ENCODE results near the gene NR0B2. TPM values are rescaled to one million over a fixed set of nuclear protein-coding genes. Genes with fewer than 3 reads are reported as not detected.

NR0B2 gene
- total and polyA plus RNA-seq, 2 experiments from 2014 or later: not detected

DNA sequence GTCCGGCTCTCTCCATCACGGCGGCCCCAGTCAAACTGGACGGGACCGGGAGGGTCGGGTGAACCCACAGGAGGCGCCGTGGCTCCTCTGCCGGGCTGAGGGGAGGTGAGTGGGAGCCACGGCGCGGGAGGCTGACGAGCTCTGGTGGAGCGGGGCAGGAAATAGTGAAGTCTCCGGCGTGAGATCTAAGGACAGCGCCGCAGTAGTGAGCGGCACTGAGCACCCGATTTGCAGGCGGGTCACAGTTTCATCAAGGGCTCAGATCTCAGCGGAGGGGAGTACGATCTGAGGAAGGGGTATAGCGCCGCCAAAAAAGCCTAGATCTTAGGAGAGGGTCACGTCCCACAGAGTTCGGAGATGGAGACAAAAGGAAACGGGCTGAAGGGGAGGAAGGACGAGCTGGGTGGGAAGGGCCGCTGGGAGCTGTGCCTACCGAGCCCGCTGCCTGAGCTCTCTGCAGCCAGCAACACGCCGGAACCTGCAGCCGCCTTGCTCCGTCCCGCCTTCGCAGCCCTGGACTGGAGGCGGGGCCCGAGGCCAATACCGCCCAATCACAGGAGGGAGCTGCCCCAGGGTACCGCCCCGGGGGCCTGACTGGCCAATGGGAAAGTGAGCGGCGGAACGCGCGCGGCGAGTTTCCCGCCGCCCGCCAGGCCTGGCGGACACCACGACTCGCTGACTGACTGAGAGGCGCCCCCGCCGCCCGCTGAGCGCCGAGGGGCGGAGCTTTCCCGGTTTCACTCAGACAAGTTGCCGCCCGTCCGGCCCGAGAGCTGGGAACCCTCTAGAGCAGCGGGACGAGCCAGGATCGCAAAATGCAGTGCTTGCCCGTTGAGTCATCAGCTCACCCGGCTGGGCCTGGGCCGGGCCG lies 48.9 kb downstream of the NR0B2 start:
- Histone ChIP-seq H3K27ac (peak overlapping the region; percentile 98), H3K79me2 (ENCODE audit: insufficient read depth) (no peaks in the 10 kb centered on the region), H3K27me3 (replicated peaks; ENCODE audit: insufficient read depth) (no peaks in the 10 kb centered on the region), H3K9me3 (ENCODE audit: low read depth) (no peaks in the 10 kb centered on the region), H3K9ac (peak overlapping the region; percentile 91), H2AFZ (peak overlapping the region; percentile 99), H3K9me2 (ENCODE audit: insufficient read depth) (no peaks in the 10 kb centered on the region), H4K20me1 (ENCODE audit: insufficient read depth) (no peaks in the 10 kb centered on the region), H3K4me2 (ENCODE audit: unreplicated experiment) (peak overlapping the region; percentile 94), H3K4me1 (ENCODE audit: insufficient read depth) (no peaks in the 10 kb centered on the region), H3K36me3 (ENCODE audit: low read depth) (no peaks in the 10 kb centered on the region), H3K4me3 (peak overlapping the region; percentile 80), H3F3A (ENCODE audit: insufficient read depth) (0 out of 2 replicates have a peak, but pooled peaks cover 10% of the 10 kb centered on the region)
- peak; percentile 99 for DNase-seq
- TF ChIP-seq EZH2phosphoT487 (IDR thresholded peaks at IDR 0.05; ENCODE audit: insufficient read depth, low read depth): no peak
- TF ChIP-seq EZH2 (IDR thresholded peaks at IDR 0.05; ENCODE audit: insufficient read depth, poor library complexity, severe bottlenecking): no peak
- in situ Hi-C loops (cut with MboI): no loop called here
- 1% methylated on average over 44 to 72 of the region's 75 CpGs for WGBS, 2 experiments (ENCODE audit: low coverage in 1 of 2, low lambda C conversion rate in 2 of 2, missing lambda C conversion rate in 2 of 2)

DNA sequence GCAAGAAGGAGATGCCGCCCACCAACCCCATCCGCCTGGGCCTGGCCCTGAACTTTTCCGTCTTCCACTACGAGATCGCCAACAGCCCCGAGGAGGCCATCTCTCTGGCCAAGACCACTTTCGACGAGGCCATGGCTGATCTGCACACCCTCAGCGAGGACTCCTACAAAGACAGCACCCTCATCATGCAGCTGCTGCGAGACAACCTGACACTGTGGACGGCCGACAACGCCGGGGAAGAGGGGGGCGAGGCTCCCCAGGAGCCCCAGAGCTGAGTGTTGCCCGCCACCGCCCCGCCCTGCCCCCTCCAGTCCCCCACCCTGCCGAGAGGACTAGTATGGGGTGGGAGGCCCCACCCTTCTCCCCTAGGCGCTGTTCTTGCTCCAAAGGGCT lies 50.1 kb downstream of the NR0B2 start:
- WGBS, 2 experiments (ENCODE audit: low coverage in 1 of 2, low lambda C conversion rate in 2 of 2, missing lambda C conversion rate in 2 of 2): 63 to 64% methylated on average over 17 to 20 of the region's 20 CpGs
- no peak for DNase-seq
- Histone ChIP-seq H3K4me3 (no peak overlapping the region), H3F3A (ENCODE audit: insufficient read depth) (0 out of 2 replicates have a peak, but pooled peaks cover 10% of the 10 kb centered on the region), H4K20me1 (ENCODE audit: insufficient read depth) (no peaks in the 10 kb centered on the region), H3K9ac (no peak overlapping the region), H3K9me3 (ENCODE audit: low read depth) (no peaks in the 10 kb centered on the region), H2AFZ (peak overlapping the region; percentile 88; the same call in 1 of the 2 replicates), H3K79me2 (ENCODE audit: insufficient read depth) (no peaks in the 10 kb centered on the region), H3K4me2 (ENCODE audit: unreplicated experiment) (peak overlapping the region; percentile 94), H3K36me3 (ENCODE audit: low read depth) (no peaks in the 10 kb centered on the region), H3K27ac (no peak overlapping the region), H3K4me1 (ENCODE audit: insufficient read depth) (no peaks in the 10 kb centered on the region), H3K9me2 (ENCODE audit: insufficient read depth) (no peaks in the 10 kb centered on the region), H3K27me3 (replicated peaks; ENCODE audit: insufficient read depth) (no peaks in the 10 kb centered on the region)
- in situ Hi-C loops (cut with MboI): no loop called here
- TF ChIP-seq EZH2phosphoT487 (IDR thresholded peaks at IDR 0.05; ENCODE audit: insufficient read depth, low read depth) (no peak), EZH2 (IDR thresholded peaks at IDR 0.05; ENCODE audit: insufficient read depth, poor library complexity, severe bottlenecking) (no peak)

DNA sequence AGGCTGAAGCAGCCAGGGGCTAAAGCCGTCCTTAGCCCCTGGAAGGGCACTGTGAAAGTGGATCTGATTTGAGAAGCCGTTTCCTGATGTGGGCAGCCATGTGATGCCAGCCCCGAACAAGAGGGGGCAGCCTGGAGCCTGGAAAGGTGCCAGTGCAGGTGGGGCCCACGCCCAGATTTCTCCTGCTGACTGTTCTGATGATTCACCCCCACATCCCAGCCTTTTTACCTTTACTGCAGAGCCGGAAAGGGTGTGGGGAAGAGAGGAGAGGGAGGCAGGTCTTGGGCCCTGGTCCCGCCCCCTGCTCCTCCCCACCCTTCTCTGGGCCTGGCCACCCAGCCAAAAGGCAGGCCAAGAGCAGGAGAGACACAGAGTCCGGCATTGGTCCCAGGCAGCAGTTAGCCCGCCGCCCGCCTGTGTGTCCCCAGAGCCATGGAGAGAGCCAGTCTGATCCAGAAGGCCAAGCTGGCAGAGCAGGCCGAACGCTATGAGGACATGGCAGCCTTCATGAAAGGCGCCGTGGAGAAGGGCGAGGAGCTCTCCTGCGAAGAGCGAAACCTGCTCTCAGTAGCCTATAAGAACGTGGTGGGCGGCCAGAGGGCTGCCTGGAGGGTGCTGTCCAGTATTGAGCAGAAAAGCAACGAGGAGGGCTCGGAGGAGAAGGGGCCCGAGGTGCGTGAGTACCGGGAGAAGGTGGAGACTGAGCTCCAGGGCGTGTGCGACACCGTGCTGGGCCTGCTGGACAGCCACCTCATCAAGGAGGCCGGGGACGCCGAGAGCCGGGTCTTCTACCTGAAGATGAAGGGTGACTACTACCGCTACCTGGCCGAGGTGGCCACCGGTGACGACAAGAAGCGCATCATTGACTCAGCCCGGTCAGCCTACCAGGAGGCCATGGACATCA lies 50.7 kb downstream of the NR0B2 start, which contains the start of gene SFN:
SFN (plus strand) TSS at position 369 of the 904 bp plus-strand sequence; CDS start at position 433, 64 bp downstream.
- H3K27ac ChIP-seq: no peak within 1 kb of the TSS
- 88 to 92% methylated on average over 36 to 37 of the region's 37 CpGs for WGBS, 2 experiments (ENCODE audit: low coverage in 1 of 2, low lambda C conversion rate in 2 of 2, missing lambda C conversion rate in 2 of 2)

DNA sequence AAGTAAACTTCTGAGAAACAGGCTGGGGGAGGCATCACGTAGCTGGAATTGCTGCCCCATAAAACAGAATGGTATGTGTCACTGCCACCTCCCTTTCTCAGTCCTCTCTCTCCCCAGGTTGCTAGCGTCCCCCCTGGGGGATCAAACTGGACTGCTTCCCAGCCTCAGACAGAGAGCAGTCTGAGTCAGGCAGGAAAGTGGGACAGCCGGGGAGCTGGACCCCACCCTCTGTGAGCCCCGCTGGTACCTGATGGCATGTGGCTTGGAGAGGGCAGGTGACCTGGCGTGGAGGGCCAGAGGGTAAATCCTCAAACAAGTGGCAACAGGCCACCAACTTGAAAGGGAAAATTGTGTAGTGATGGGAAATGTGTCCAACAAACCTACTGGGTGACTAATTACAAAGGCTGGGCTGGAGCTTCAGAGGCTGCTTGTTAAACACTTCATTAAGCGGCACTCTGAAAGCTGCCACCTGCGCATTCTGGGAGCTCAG lies 51.8 kb downstream of the NR0B2 start:
- H3F3A ChIP-seq (ENCODE audit: insufficient read depth): peaks cover 15% of the 10 kb centered on the region; the same call in 1 of the 2 replicates
- H3K9me2 ChIP-seq (ENCODE audit: insufficient read depth): no peaks in the 10 kb centered on the region
- H3K4me2 ChIP-seq (ENCODE audit: unreplicated experiment): no peak overlapping the region
- no peaks in the 10 kb centered on the region for H4K20me1 ChIP-seq (ENCODE audit: insufficient read depth)
- no peak overlapping the region for H3K9ac ChIP-seq
- in situ Hi-C loops (cut with MboI): no loop called here
- H3K79me2 ChIP-seq (ENCODE audit: insufficient read depth): no peaks in the 10 kb centered on the region
- peak; percentile 23 for DNase-seq
- no peak overlapping the region for H3K4me3 ChIP-seq
- H3K4me1 ChIP-seq (ENCODE audit: insufficient read depth): no peaks in the 10 kb centered on the region
- H3K27ac ChIP-seq: no peak overlapping the region
- no peak overlapping the region for H2AFZ ChIP-seq
- TF ChIP-seq EZH2phosphoT487 (IDR thresholded peaks at IDR 0.05; ENCODE audit: insufficient read depth, low read depth) (no peak), EZH2 (IDR thresholded peaks at IDR 0.05; ENCODE audit: insufficient read depth, poor library complexity, severe bottlenecking) (no peak)
- no peaks in the 10 kb centered on the region for H3K36me3 ChIP-seq (ENCODE audit: low read depth)
- H3K27me3 ChIP-seq (replicated peaks; ENCODE audit: insufficient read depth): no peaks in the 10 kb centered on the region
- H3K9me3 ChIP-seq (ENCODE audit: low read depth): no peaks in the 10 kb centered on the region
- WGBS, 2 experiments (ENCODE audit: low coverage in 1 of 2, low lambda C conversion rate in 2 of 2, missing lambda C conversion rate in 2 of 2): 75 to 76% methylated on average over 7 of the region's 7 CpGs

More for the DNA sequence above, 50.7 kb downstream of the NR0B2 start, which contains the start of gene SFN:
- Histone ChIP-seq H3K27me3 (replicated peaks; ENCODE audit: insufficient read depth) (no peaks in the 10 kb centered on the region), H4K20me1 (ENCODE audit: insufficient read depth) (no peaks in the 10 kb centered on the region), H3K79me2 (ENCODE audit: insufficient read depth) (no peaks in the 10 kb centered on the region), H3K9me2 (ENCODE audit: insufficient read depth) (no peaks in the 10 kb centered on the region), H2AFZ (peak within 1 kb of the TSS; percentile 88), H3K4me2 (ENCODE audit: unreplicated experiment) (peak within 1 kb of the TSS; percentile 94), H3K4me3 (peak within 1 kb of the TSS; percentile 80; the same call in 1 of the 2 replicates), H3K9me3 (ENCODE audit: low read depth) (no peaks in the 10 kb centered on the region), H3K36me3 (ENCODE audit: low read depth) (no peaks in the 10 kb centered on the region), H3K4me1 (ENCODE audit: insufficient read depth) (no peaks in the 10 kb centered on the region), H3F3A (ENCODE audit: insufficient read depth) (peaks cover 14% of the 10 kb centered on the region; the same call in 1 of the 2 replicates), H3K9ac (peak within 1 kb of the TSS; percentile 84; the same call in 1 of the 2 replicates)
- TF ChIP-seq EZH2phosphoT487 (IDR thresholded peaks at IDR 0.05; ENCODE audit: insufficient read depth, low read depth): no peak
- no peak for TF ChIP-seq EZH2 (IDR thresholded peaks at IDR 0.05; ENCODE audit: insufficient read depth, poor library complexity, severe bottlenecking)
- no peak for DNase-seq
- in situ Hi-C loops (cut with MboI): no loop called here

Other genes with a start within 250 kb of the NR0B2 start
- gene ARID1A, start 218.0 kb downstream of the NR0B2 start, total RNA-seq (2014; rRNA removed; shearing (Covaris generic)): 11.6 and 13.4 TPM in 2 replicates
- gene ARID1A, start 218.0 kb downstream of the NR0B2 start, polyA plus RNA-seq (2016; fragmentation: Nextera tagmentation; extraction: Ambion mirVana): 8.2 and 9.4 TPM in 2 replicates
- 28.9 and 31.0 TPM in 2 replicates for gene PIGV, start 126.0 kb downstream of the NR0B2 start, total RNA-seq (2014; rRNA removed; shearing (Covaris generic))
- gene PIGV, start 126.0 kb downstream of the NR0B2 start, polyA plus RNA-seq (2016; fragmentation: Nextera tagmentation; extraction: Ambion mirVana): 20.4 and 21.5 TPM in 2 replicates
- 11.6 and 12.8 TPM in 2 replicates for gene ZDHHC18, start 87.3 kb downstream of the NR0B2 start, total RNA-seq (2014; rRNA removed; shearing (Covaris generic))
- gene ZDHHC18, start 87.3 kb downstream of the NR0B2 start, polyA plus RNA-seq (2016; fragmentation: Nextera tagmentation; extraction: Ambion mirVana): 1.3 and 1.9 TPM in 2 replicates
- gene SFN, start 50.8 kb downstream of the NR0B2 start, total RNA-seq (2014; rRNA removed; shearing (Covaris generic)): not detected in 2 replicates
- gene SFN, start 50.8 kb downstream of the NR0B2 start, polyA plus RNA-seq (2016; fragmentation: Nextera tagmentation; extraction: Ambion mirVana): not detected in 2 replicates
- gene GPN2, start 23.7 kb downstream of the NR0B2 start, total RNA-seq (2014; rRNA removed; shearing (Covaris generic)): 11.9 and 12.1 TPM in 2 replicates
- gene GPN2, start 23.7 kb downstream of the NR0B2 start, polyA plus RNA-seq (2016; fragmentation: Nextera tagmentation; extraction: Ambion mirVana): 26.3 and 27.9 TPM in 2 replicates
- 6.3 and 6.8 TPM in 2 replicates for gene GPATCH3, start 13.5 kb downstream of the NR0B2 start, total RNA-seq (2014; rRNA removed; shearing (Covaris generic))
- 9.3 and 10.8 TPM in 2 replicates for gene GPATCH3, start 13.5 kb downstream of the NR0B2 start, polyA plus RNA-seq (2016; fragmentation: Nextera tagmentation; extraction: Ambion mirVana)
- gene NUDC, start 7.8 kb upstream of the NR0B2 start, total RNA-seq (2014; rRNA removed; shearing (Covaris generic)): 34.9 and 50.0 TPM in 2 replicates
- 117 and 118 TPM in 2 replicates for gene NUDC, start 7.8 kb upstream of the NR0B2 start, polyA plus RNA-seq (2016; fragmentation: Nextera tagmentation; extraction: Ambion mirVana)
- not detected in 2 replicates for gene KDF1, start 46.5 kb upstream of the NR0B2 start, total RNA-seq (2014; rRNA removed; shearing (Covaris generic))
- not detected in 2 replicates for gene KDF1, start 46.5 kb upstream of the NR0B2 start, polyA plus RNA-seq (2016; fragmentation: Nextera tagmentation; extraction: Ambion mirVana)
- 311 and 327 TPM in 2 replicates for gene TRNP1, start 79.7 kb upstream of the NR0B2 start, total RNA-seq (2014; rRNA removed; shearing (Covaris generic))
- 17.7 and 19.1 TPM in 2 replicates for gene TRNP1, start 79.7 kb upstream of the NR0B2 start, polyA plus RNA-seq (2016; fragmentation: Nextera tagmentation; extraction: Ambion mirVana)
- gene TENT5B, start 98.9 kb upstream of the NR0B2 start, total RNA-seq (2014; rRNA removed; shearing (Covaris generic)): 0.76 and 0.89 TPM in 2 replicates
- 1.2 TPM in 2 replicates for gene TENT5B, start 98.9 kb upstream of the NR0B2 start, polyA plus RNA-seq (2016; fragmentation: Nextera tagmentation; extraction: Ambion mirVana)
- gene SLC9A1, start 241.2 kb upstream of the NR0B2 start, total RNA-seq (2014; rRNA removed; shearing (Covaris generic)): 8.5 and 12.9 TPM in 2 replicates
- 20.0 and 23.7 TPM in 2 replicates for gene SLC9A1, start 241.2 kb upstream of the NR0B2 start, polyA plus RNA-seq (2016; fragmentation: Nextera tagmentation; extraction: Ambion mirVana)